ENCODE results near the gene PPARA. TPM values are rescaled to one million over a fixed set of nuclear protein-coding genes. Genes with fewer than 3 reads are reported as not detected.
"Not testable (repeated sequence)": the region's sequence is repeated elsewhere in the genome, so short reads cannot be mapped to it uniquely, and the experiment has no call there.

Gene PPARA
- polyA plus RNA-seq, 3 donors, result 7.2 to 15.4 (median 8.2) TPM

DNA sequence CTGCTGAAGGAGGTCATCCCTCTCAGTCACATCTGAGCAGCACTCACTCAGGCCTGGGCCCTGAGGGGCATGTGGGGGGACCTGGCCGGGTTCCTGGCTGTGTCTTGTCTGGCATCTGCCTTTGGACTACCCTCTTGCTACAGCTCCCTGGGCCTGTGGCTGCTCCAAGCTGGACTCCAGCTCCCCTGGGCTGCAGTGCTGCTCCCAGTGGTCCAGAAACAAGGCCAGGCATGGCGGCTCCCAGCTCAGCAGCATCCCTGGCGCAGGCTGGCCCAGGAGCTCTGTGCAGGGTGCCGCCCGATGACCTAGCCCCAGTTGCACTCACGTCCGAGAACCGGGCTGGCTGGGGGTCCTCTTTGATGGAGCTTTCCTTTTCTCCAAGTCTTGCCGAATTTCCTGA is 94.4 kb downstream of the PPARA start:
- WGBS, 3 donors, result 89 to 94% (median 92%) methylated on average over 9 of the region's 9 CpGs
- no peak overlapping the region for H3K27ac ChIP-seq (ENCODE audit: low read depth, low read length)

DNA sequence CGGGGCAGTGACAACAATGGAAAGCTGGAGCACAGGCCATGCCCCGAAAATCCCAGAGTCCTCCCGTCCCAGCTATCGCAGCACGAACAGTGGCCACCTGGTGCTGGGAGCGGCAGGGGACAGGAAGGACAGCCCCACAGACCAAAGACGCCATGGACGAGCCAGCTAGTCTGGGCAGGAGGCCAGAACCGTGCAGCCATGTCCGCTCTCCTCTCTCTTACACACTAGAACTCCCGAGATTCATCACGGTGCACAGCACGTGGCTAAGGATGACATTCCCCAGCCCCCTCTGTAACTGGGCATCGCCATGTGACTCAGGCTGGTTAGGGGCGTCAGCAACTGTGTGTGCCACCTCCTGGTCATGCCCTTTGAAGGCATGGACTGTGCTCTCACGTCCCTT is 95.2 kb downstream of the PPARA start:
- no peak overlapping the region for H3K27ac ChIP-seq (ENCODE audit: low read depth, low read length)
- 53 to 65% (median 62%) methylated on average over 16 of the region's 16 CpGs for WGBS, 3 donors

DNA sequence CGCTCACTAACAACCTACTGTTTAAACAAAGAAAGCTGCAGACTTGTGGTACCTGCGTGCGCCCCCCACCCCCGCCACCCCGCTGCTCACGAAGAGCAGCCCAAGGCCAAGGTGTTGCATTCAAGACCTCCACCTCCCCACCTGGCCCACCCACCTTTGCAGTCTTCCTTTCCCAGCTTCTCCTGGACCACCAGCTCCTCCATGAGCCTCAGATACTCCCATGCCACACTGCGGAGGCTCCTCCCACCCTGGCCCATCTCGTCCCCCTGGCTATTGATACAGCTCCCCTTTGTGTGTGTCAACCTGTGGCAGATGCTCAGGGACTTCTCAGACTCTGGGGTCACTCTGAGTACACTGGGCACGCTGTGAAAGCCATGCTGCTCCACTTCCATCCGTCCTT is 95.9 kb downstream of the PPARA start:
- no peak overlapping the region for H3K27ac ChIP-seq (ENCODE audit: low read depth, low read length)
- 89 to 96% (median 96%) methylated on average over 10 of the region's 10 CpGs for WGBS, 3 donors

DNA sequence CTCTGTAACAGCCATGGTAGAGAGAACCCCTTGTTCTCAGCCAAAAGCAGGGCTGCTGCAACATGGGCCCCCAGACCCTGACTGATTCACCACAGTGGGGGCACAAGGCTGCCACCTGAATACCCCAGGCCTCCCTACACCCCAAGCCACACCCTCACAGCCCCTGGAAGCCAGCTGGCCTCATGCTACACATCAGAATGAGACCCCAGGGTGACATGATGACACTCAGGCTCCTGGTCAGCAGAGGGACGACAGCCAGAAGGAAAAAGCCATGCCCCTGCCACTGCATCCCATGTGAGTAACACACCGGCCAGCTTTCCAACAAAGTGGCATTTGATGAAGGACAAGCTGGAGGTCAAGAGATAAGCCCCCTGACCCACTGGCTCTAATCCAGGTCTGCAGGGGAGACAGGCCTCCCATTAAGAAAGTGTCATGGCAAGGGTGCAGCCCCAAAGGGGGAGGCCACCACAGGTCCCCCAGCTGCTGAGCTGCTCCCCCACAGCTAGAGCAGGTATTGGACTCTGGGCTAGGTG is 97.2 kb downstream of the PPARA start:
- 54 to 94% (median 89%) methylated on average over 2 of the region's 2 CpGs for WGBS, 3 donors
- no peak overlapping the region for H3K27ac ChIP-seq (ENCODE audit: low read depth, low read length)

DNA sequence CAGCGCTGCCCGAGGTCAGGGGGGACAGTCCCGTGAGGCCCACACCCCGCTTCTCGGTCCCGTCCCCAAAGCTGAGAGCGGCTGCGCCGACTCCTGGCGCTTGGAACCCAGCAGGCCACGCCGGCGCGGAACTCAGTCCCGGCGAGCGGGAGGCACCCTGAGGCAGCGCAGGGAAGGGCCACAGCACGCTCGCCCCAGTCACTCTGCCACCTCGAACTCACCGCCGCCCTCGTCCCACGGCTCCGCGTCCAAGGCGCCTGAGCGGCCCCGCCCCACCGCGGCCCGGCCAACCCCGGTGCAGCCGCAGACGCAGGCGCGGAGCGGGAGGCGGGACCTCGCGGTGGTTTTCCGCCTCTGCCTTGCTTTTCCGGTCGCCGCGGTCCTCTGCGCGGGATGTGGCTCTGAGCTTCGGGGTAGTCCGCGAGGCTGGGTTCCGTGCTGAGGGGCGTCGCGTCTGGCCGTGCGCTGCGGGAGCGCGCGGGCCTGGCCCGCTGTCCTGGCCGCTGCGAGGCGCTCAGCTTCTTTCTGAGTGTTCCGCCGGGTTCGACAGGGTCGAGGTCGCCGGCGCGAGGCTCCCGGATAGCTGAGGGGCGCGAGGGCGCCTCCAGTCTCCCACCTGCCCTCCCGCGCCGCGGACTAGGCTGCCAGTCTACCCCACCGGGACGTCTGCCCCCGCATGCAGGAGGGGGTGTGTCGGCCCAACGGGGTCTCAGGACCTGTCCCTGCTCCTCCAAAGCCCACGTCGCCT is 99.9 kb downstream of the PPARA start, which contains the start of gene CDPF1:
Gene CDPF1, minus strand, starts transcription at position 259 of the 748 bp plus-strand sequence. CDS start 2,009 bp downstream, outside the sequence.
- no peak within 1 kb of the TSS for H3K27ac ChIP-seq (ENCODE audit: low read depth, low read length)
- 0 to 1% (median 1%) methylated on average over 69 to 89 of the region's 89 CpGs for WGBS, 3 donors

DNA sequence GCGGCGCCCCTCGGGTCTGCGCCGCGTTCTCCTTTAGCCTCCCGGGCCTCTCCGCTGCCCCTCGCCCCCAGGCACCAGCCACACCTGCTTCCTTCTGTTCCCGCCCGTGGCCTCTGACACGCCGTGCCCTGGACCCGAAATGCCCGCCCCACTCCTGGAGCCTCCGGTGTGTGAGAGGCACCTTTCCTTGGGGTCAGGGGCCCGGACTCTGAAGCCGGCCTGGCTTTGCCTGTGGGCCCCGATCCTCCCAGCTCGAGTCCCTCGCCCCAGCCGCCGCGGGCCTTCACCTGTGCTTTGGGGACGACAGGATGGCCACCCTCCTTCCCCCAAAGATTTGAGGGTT is 100.4 kb downstream of the PPARA start:
- 3 to 9% (median 8%) methylated on average over 24 to 25 of the region's 25 CpGs for WGBS, 3 donors
- no peak overlapping the region for H3K27ac ChIP-seq (ENCODE audit: low read depth, low read length)

DNA sequence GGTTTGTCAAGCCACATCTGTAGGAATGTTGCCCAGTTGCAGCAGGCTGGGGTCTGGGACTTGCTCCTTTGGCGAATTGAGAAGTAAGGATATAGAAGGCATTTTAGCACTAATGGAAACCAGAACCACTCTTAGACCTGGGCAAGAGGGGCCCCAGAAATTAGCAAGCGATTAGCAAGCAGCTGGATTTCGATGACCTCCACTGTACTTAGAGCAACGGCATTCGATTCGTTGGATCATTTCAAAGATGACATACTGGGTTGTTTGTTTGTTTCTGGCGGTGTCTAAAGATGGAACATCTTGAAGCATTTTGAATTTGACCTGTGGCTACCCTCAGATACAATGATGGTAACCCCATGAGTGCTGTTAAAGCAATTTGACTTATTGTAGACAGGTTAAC is 100.9 kb downstream of the PPARA start:
- no peak overlapping the region for H3K27ac ChIP-seq (ENCODE audit: low read depth, low read length)
- 64 to 80% (median 77%) methylated on average over 7 of the region's 7 CpGs for WGBS, 3 donors

DNA sequence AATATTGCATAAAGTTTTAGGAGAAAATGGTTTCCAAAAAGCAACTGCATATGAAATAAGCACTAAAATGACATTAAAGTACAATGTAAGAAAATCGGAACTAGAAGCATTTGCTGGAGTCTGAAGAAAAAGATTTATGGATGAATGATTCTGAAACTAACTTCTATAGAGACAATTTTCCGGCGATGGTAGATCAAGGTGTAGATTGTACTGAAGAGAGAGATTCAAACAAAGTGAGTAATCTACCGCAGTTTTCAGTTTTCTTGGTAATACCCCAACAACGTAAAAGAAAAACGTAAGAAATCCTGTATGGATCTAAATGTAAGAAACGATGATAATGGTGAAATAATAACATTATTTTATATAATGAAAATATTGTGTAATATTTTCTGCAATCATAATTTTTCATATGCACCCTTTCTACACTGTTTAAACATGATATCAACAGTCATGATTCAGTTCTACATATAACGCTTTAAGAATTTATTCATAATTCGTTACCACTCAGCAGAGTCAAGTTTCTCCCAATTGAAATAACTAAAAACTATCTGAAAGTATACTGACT is 101.6 kb downstream of the PPARA start:
- WGBS, 3 donors, result 87 to 94% (median 91%) methylated on average over 9 of the region's 9 CpGs
- no peak overlapping the region for H3K27ac ChIP-seq (ENCODE audit: low read depth, low read length)

DNA sequence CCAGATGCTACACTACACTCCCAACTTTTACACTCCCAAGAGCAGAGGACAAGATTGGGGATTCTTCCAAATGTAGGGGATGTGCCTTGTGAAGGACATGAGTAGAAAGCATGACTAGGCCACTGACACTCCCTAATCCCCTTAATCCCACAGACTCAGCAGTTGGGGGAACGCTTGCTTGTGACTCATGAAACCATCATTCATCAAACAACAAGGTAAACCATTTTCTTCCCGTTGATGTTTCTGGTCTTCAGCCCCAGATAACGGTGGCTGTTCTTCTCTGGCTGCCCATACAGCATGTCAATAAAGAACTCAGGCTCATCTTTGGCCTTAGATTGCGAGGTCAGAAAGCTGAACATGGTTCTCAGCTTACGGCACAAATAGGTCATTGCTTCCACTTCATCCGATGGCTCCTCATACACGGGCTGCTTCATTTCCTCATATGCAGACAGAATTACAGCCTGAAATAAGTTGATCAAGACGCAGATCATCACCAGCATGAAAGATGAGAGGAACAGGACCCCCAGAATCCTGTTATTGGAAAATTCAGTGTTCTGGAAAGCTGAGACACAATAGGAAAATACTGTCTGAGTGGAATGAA is 106.1 kb downstream of the PPARA start:
- 70 to 88% (median 74%) methylated on average over 8 of the region's 8 CpGs for WGBS, 3 donors
- H3K27ac ChIP-seq (ENCODE audit: low read depth, low read length), result no peak overlapping the region

DNA sequence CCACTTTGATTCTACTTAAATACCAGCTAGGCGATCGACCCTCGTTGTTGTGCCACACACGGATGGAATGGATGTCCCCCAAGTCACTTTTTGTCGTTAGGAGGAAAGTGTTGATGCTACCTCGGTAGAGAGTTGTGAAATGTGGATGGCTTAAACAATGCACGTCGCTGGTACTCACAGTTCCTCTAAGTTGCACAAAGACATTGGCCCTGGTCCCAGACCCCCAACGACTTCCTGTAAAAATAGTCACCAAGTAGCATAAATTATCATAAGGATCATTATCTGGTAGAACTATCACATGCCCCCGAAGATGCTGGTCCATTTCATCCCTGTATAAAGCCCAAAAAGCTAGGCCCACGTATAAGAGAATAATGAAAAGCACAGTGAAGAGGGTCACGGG is 109.0 kb downstream of the PPARA start:
- H3K27ac ChIP-seq (ENCODE audit: low read depth, low read length), result no peak overlapping the region
- 51 to 72% (median 56%) methylated on average over 12 of the region's 12 CpGs for WGBS, 3 donors

DNA sequence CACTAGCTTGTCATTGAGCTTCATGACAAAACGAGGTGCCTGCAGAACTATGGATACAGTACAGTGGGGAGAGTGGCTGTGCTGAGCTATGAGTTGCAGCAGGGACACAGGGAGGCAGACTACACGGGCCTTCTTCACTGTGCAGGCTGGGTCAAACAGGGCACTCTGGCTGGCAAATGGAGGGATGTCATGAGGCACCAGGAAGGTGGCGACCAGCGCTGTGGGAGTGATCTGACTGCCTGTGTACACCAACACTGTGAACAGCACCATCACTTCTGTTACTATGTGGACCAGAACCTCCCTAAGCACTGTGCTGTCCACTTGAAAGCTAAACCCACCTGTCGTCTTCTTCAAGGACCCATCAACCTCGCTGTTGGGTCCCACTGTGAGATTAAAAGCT is 109.7 kb downstream of the PPARA start:
- WGBS, 3 donors, result 74 to 81% (median 80%) methylated on average over 6 of the region's 6 CpGs
- H3K27ac ChIP-seq (ENCODE audit: low read depth, low read length), result no peak overlapping the region

DNA sequence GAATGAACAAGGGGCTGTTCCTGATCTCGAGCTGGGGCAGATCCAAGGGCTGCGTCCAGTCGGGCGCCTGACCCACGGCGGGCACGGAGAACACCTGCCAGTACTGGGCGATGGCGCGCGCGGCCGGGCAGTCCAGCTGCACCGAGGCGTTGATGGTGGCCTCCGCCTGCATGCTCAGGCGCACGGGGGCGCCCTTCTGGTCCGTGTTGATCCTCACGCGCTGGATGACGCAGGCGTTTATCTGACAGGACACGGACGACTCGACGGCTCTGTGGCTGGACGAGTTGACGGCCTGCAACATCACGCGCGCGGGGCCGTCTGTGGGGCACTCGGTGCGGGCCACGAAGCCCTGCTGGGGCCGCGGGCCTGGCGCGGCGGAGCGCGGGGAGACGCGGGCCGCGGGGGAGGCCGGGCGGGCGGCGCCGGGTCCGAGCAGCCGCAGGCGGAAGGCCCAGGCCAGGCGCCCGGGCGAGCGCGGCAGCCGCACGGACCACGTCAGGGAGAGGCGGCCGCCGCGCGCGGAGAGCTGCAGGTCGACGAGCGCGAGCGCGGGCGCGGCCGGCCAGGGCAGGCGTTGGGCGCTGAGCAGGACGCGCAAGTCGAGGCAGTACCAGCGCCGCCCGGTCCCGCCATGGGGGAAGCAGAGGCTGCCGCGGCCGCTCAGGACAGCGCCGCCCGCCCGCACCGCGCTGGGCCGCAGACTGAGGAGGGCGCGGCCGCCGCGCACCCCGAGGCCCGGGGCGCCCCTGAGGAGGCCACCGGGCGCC is 112.3 kb downstream of the PPARA start:
- WGBS, 3 donors, result 10 to 11% (median 10%) methylated on average over 72 to 102 of the region's 109 CpGs

DNA sequence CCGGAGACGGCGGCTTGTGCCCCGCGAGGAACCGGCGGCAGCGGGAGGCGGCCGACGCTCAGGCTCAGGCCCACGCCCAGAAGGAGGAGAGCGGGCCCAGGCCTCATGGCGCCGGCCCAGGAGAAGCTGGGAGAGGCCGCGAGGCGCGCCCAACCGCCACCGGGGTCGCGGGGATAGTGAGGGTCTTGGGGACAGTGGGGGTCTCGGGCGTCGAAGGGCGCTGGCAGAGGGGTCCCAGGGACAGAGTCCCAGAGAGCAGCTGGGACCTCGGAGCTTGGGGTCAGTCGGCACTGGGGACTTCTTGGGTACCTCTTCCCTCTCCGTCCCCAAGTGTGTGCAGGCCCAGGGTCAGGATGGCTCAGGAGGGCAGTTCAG is 112.9 kb downstream of the PPARA start, which contains the start of gene PKDREJ:
Gene PKDREJ, minus strand, starts transcription at position 128 of the 375 bp plus-strand sequence. Its CDS starts 21 bp downstream, at position 107.
- H3K27ac ChIP-seq (ENCODE audit: low read depth, low read length), result no peak within 1 kb of the TSS
- 44 to 78% (median 45%) methylated on average over 16 to 30 of the region's 30 CpGs for WGBS, 3 donors

More for the DNA sequence above, 112.3 kb downstream of the PPARA start:
- H3K27ac ChIP-seq (ENCODE audit: low read depth, low read length), result no peak overlapping the region

DNA sequence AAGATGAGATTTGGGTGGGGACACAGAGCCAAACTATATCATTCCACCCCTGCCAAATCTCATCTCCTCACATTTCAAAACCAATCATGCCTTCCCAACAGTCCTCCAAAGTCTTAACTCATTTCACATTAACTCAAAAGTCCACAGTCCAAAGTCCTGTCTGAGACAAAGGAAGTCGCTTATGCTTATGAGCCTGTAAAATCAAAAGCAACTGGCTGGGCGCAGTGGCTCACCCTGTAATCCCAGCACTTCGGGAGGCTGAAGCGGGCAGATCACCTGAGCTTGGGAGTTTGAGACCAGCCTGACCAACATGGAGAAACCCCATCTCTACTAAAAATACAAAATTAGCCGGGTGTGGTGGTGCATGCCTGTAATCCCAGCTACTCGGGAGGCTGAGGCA is 114.2 kb downstream of the PPARA start:
- not testable (repeated sequence) for H3K27ac ChIP-seq (ENCODE audit: low read depth, low read length)
- 71 to 99% (median 90%) methylated on average over 5 to 6 of the region's 6 CpGs for WGBS, 3 donors

DNA sequence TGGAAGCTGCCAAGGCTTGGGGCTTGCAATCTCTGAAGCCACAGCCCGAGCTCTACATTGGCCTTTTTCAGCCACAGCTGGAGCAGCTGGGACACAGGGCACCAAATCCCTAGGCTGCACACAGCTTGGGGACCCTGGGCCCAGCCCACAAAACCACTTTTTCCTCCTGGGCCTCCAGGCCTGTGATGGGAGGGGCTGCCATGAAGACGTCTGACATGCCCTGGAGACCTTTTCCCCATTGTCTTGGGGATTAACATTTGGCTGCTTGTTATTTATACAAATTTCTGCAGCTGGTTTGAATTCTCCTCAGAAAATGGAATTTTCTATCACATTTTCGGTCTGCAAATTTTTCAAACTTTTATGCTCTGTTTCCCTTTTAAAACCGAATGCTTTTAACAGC is 115.3 kb downstream of the PPARA start:
- 86 to 94% (median 92%) methylated on average over 4 of the region's 4 CpGs for WGBS, 3 donors
- H3K27ac ChIP-seq (ENCODE audit: low read depth, low read length), result not testable (repeated sequence)

DNA sequence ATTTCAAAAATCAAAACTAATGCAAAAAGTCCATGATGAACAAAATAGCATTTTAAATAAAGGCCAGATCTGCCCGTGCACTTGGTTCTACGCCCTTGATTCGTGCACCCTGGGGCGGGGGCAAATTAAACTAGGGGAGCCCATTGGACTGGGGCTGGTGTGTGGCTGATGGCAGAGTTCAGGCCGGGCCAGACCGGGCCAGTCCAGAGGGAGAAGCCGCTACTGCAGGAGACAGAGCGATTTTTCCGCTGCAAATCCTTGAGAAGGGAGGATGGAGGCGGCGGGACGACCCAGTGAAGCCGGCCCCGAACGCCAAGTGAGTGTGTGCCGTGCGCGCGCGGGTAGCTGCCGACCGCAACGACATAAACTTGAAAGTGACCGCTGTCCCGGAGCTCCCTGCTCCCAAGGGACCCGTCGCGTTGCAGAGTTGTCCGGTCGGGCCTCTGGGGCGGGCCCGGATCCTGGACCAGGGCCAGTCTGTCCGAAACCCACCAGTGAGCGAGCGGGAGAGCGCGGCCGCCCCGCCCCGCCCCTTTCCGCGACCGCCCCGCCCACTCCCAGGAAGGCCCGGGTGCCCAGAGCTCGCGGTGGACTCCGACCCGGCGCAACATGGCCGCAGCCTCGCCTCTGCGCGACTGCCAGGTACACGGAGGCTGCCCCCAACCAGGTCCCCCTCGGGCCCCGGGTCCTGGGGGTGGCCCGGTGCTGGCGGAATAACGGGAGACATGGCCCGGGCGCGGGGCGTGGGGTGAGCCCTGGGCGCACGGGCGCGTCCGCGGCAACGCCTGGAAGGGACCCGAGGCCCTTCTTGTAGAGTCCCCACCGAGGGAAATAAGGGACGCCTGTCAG is 117.3 kb downstream of the PPARA start, which contains the start of gene TTC38:
Gene TTC38, plus strand, starts transcription at position 578 of the 849 bp plus-strand sequence. Its CDS starts 32 bp downstream, at position 610.
- H3K27ac ChIP-seq (ENCODE audit: low read depth, low read length), result no peak within 1 kb of the TSS
- WGBS, 3 donors, result 1% methylated on average over 73 to 74 of the region's 74 CpGs

DNA sequence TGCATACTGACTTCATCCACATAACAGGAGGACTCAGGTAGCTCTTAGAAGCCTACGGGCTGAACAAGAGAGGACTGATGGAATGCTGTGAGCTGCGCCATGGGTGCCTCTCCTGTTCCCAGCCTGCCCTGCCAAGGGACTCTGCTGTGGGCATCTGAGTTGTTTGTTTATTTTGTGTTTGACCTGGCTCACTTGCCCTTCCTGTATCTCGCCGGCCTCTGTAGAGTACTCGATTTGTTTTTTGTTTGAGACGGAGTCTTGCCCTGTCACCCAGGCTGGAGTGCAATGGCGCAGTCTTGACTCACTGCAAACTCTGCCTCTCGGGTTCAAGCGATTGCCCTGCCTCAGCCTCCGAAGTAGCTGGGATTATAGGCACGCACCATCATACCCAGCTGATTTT is 119.2 kb downstream of the PPARA start:
- no peak overlapping the region for H3K27ac ChIP-seq (ENCODE audit: low read depth, low read length)
- WGBS, 3 donors, result 47 to 86% (median 80%) methylated on average over 11 of the region's 11 CpGs

DNA sequence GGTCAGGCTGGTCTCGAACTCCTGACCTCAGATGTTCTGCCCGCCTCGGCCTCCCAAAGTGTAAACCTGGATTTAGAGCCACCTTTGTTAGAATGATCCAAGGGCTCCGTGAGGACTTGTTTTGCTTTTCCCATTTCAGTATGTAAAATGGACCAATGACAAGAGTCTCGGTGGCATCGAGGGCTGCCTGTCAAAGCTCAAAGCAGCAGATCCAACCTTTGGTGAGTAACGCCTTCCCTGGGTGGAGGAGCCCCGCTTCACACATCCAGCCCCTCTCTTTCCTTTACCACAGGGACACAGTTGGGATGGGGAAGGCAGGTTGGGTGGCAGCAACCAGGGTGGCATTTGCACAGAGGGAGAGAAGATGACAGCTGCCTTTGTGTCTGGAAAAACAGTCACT is 121.9 kb downstream of the PPARA start:
- no peak overlapping the region for H3K27ac ChIP-seq (ENCODE audit: low read depth, low read length)
- 93 to 99% (median 97%) methylated on average over 8 of the region's 8 CpGs for WGBS, 3 donors

All from adipose tissue (tissue), 3 donors.